ENCODE measurements around the gene KRT6B.
"Not testable (repeated sequence)": the region's sequence is repeated elsewhere in the genome, so short reads cannot be mapped to it uniquely, and the experiment has no call there.

The KRT6B gene

GRCh38 chr12:52452101-52452500 lies at the start of gene KRT6B:
KRT6B (minus strand) TSS chr12:52452146; CDS start chr12:52452078, 68 bp downstream.
- DNase-seq (ENCODE audit: low spot score), result peak; percentile 42

DNA sequence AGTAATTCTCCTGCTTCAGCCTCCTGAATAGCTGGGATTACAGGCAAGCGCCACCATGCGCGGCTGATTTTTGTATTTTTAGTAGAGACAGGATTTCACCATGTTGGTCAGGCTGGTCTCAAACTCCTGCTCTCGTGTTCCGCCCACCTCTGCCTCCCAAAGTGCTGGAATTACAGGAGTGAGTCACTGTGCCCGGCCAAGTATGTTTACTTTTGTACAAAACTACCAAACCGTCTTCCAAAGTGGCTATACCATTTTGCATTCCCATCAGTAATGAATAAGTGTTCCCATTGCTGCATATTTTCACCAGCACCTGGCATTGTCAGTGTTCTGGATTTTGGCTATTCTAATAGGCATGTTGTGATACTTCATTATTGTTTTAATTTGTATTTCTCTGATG lies 49.5 kb upstream of the KRT6B start:
- no peak for DNase-seq (ENCODE audit: low spot score)

GRCh38 chr12:52500574-52500973 lies 48.6 kb upstream of the KRT6B start:
- not testable (repeated sequence) for DNase-seq (ENCODE audit: low spot score)

- no peak for DNase-seq (ENCODE audit: low spot score)
These were observed 48.0 kb upstream of the KRT6B start for GRCh38 chr12:52499806-52500560.

DNA sequence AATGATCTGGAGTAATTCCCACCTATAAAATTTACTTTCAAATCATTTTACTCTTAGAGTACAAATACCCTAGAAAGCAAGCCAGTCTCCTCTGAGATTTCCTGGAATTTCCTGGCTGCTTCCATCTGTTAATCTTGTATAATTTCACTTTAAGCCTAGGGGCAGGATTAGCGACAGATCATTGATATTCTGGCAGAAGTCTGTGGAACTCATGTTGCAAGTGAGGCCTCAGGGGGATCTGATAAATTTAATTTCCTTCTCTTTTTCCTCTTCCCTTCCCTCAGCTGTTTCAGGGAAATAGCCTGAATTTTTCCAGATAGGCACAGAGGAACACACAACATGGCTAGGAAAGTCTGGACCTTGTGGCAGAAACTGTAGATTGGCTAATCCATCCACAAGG lies 47.0 kb upstream of the KRT6B start:
- DNase-seq (ENCODE audit: low spot score), result no peak

- DNase-seq (ENCODE audit: low spot score), result no peak
These were observed 46.0 kb upstream of the KRT6B start for GRCh38 chr12:52497975-52498374.

DNA sequence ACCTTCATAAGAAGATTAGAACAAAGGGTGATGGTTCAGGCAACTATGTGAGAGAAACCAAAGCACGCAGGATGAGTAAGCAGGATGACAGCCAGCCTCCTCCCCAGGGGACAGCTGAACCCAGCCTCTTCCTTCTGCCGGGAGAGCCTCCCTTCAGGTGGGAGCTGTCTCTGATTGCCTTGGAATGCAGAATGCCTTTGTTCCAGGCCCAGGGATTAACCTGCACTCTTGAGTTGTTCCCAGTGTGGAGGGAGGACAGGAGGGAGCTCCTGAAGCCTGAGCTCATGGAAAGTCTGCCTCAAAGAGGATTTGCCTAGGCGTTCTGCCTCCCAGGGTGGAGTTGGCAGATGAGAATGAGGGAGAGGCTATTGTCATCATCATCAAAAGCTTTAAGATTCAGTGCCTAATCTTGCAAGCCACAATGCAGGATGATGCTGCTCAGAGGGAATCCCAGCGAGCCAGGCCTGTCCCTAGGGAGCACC lies 44.7 kb upstream of the KRT6B start:
- DNase-seq (ENCODE audit: low spot score), result peak; percentile 10

- DNase-seq (ENCODE audit: low spot score), result no peak
These were observed 44.1 kb upstream of the KRT6B start for GRCh38 chr12:52496054-52496453.

GRCh38 chr12:52495389-52495788 lies 43.4 kb upstream of the KRT6B start:
- DNase-seq (ENCODE audit: low spot score), result no peak

GRCh38 chr12:52494518-52494917 lies 42.6 kb upstream of the KRT6B start:
- DNase-seq (ENCODE audit: low spot score), result no peak

- no peak for DNase-seq (ENCODE audit: low spot score)
These were observed 42.2 kb upstream of the KRT6B start for GRCh38 chr12:52494100-52494499.

DNA sequence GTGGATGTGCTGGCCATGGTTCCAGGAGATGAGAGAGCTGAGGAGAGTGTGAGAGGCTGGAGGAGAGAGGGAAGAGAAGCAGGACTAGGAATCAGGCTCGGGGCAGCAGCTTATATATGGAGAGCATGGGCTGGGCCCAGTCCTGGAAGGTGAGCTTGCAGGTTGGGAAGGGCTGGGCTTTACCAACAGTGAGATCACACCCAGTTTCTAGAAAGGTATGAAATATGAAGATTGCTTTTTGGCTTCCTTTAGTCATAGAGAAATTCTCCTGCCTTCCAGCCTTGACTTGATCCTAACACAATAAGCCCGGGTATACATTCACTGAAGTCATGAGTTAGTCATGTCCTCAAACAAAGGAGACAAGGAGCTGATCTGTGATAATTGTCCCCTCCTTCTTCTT lies 41.2 kb upstream of the KRT6B start, which contains the start of gene KRT6A:
TSS of gene KRT6A (minus strand) at position 86 of the 400 bp plus-strand sequence. CDS start at position 17, 69 bp downstream.
- DNase-seq (ENCODE audit: low spot score), result no peak

DNA sequence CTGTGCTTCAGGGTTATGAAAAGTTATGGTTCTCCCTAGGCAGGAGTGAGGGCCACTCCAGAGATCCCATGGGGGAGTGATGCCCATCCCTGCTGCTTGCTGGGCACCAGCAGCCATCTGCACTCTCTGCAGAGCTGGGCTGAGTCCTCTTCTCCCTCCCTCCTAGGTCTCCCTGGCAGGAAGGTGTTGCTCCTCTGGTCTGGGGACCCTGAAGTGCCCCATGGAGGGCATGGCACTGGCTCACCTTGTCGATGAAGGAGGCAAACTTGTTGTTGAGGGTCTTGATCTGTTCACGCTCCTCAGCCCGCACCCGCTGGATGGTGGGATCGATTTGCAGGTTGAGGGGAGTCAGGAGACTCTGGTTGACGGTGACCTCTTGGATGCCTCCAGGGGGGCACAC lies 40.5 kb upstream of the KRT6B start:
- DNase-seq (ENCODE audit: low spot score), result not testable (repeated sequence)

DNA sequence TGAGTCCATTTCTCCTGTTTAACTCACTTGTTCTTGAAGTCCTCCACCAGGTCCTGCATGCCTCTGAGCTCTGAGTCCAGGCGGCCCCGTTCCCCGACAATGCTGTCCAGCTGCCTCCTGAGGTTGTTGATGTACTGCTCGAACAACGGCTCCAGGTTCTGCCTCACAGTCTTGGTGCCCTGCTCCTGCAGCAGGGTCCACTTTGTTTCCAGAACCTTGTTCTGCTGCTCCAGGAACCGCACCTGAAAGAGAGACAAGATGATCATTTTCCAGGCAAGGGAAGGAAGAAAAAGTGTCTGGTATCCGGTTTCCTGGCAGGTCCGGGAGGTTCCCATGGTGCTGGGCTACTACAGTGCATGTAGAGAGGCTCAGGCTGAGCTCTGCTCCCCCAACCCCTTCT lies 39.5 kb upstream of the KRT6B start:
- DNase-seq (ENCODE audit: low spot score), result not testable (repeated sequence)

DNA sequence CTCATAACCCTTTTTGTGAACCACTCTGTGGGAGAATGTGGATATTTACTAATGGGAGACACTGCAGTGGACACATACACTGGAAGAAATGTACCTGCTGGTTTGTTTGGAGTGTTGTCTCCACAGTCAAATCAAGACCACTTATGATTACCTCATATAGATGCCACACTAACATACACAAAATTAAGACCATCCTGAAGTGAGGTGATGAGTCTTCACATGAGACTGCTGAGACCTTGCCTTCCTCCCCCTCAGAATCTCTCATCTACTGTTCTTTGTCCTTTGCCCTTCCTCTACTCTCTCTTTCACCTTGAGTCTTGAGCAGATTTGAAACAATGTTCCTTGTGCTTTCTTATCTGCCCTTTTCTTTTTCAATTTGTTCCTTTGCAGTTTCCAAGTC lies 36.8 kb upstream of the KRT6B start:
- DNase-seq (ENCODE audit: low spot score), result no peak

DNA sequence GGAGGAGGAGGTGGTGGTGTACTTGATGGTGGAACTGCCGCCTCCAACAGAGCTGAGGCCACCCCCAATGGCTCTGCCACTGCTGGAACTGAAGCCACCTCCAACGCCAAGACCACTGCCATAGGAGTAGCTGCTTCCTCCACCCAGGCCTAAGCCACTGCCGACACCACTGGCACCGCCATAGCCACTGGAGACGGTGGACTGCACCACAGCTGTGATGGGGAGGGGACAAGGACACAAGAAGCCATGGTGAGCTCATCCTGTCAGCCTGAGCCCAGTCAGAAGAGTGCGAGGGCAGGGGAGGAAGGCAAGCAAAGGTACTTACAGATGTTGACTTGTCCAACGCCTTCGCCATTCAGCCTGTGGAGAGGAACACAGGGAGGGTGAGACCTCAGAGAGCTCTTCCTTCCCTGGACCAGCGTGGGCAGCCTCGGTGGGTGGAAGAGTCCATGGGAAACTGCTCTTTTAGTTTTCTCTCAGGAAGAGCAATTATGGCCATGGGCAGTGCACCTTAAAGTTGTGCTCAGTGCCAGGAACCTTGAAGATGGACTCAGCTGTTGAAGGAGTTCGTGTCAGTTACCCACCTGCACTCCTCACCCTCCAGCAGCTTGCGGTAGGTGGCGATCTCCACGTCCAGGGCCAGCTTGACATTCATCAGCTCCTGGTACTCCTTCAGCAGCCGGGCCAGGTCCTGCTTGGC lies 35.9 kb upstream of the KRT6B start:
- not testable (repeated sequence) for DNase-seq (ENCODE audit: low spot score)

- no peak for DNase-seq (ENCODE audit: low spot score)
These were observed 35.3 kb upstream of the KRT6B start for GRCh38 chr12:52487211-52487610.

GRCh38 chr12:52486166-52487105 lies 34.5 kb upstream of the KRT6B start:
- DNase-seq (ENCODE audit: low spot score), result no peak

GRCh38 chr12:52480073-52480472 lies 28.1 kb upstream of the KRT6B start:
- DNase-seq (ENCODE audit: low spot score), result no peak

DNA sequence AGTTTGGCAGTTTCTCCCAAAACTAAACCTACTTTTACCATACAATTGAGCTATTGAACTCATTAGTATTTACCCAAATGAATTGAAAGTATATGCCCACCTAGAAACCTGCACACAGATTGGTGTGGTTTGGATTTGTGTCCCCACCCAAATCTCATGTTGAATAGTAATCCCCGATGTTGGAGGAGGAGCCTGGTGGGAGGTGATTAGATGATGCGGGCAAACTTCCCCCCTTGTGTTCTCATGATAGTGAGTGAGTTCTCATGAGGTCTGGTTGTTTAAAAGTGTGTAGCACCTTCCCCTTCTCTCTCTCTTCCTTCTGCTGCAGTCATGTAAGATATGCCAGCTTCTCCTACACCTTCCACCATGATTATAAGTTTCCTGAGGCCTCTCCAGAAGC lies 25.7 kb upstream of the KRT6B start:
- DNase-seq (ENCODE audit: low spot score), result no peak

DNA sequence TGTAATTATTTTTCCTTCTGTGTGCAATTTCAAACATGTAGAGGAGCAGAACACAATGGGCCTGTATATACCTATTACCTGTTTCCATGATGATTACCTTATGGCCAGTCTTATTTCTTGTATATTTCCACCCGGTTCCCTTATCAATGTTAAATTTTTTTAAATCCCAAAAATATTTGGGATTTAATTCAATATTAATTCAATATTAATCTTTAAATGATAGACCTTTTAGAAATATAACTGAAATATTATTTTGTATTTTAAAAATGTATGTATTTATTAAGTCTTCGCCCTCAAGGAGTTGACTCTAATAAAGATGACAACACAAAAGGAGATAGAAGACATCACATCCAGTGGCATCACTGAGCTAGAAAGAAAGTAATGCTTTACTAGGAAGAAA lies 22.3 kb upstream of the KRT6B start:
- no peak for DNase-seq (ENCODE audit: low spot score)

DNA sequence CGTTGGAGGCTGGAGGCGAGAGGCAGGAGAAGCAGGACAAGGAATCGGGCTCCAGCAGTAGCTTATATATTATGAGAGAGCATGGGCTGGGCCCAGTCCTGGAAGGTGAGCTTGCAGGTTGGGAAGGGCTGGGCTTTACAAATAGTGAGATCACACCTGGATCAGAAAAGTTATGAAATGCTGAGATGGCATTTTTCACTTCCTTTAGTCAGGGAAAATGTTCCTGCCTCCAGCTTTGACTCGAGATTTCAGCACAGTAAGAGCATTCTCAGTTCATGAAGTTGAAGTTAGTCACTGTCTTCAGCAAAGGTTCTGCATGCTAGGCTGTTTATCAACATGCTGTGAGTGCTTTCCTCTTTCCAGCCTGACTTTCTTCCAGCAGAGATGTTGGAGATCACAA lies 21.8 kb upstream of the KRT6B start, which contains the start of gene KRT6C:
TSS of gene KRT6C (minus strand) at position 38 of the 400 bp plus-strand sequence. CDS start 68 bp downstream, outside the sequence.
- DNase-seq (ENCODE audit: low spot score), result no peak
